NT2/D1 (cell line): ENCODE results near the gene UBL4A.

Experiments
- DNase-seq: peaks from one replicate; pipeline ENCODE4 v3.0.0-alpha.2; 2011; ENCODE audit warnings: low read depth, low spot score
- H3K27me3 ChIP-seq: 2 replicates; pipeline ENCODE4 v1.6.0; 2011; ENCODE audit warnings: mild to moderate bottlenecking; ENCODE audit not compliant: insufficient read length, insufficient read depth
- H3K36me3 ChIP-seq: 2 replicates; pipeline ENCODE4 v1.6.1; 2011; ENCODE audit warnings: mild to moderate bottlenecking, low read length, mixed read lengths; ENCODE audit not compliant: insufficient read depth, insufficient read length
- H3K4me1 ChIP-seq: 2 replicates; pipeline ENCODE4 v1.5.1; 2011; ENCODE audit not compliant: insufficient read depth, insufficient read length
- H3K4me3 ChIP-seq: 2 replicates; pipeline ENCODE4 v1.5.1; 2011; ENCODE audit warnings: low read depth; ENCODE audit not compliant: insufficient read length
- H3K9ac ChIP-seq: 2 replicates; pipeline ENCODE4 v1.6.0; 2011; ENCODE audit warnings: low read depth; ENCODE audit not compliant: insufficient read length
- H3K9me3 ChIP-seq: 2 replicates; pipeline ENCODE4 v1.5.1; 2011; ENCODE audit warnings: mild to moderate bottlenecking, low read length; ENCODE audit not compliant: insufficient read depth
- SUZ12 ChIP-seq: IDR thresholded peaks from 2 replicates; pipeline ENCODE4 v1.6.1; 2011; ENCODE audit not compliant: insufficient read length, insufficient read depth; ENCODE audit errors: extremely low read depth
- YY1 ChIP-seq: IDR thresholded peaks from 2 replicates; pipeline ENCODE4 v1.6.1; 2011; ENCODE audit not compliant: insufficient read length, insufficient read depth
- ZNF274 ChIP-seq: IDR thresholded peaks from 2 replicates; pipeline ENCODE4 v1.6.1; 2011; ENCODE audit warnings: mild to moderate bottlenecking, low read depth, low read length

Gene UBL4A

GRCh38 chrX:154486396-154487207, at the start of gene UBL4A:
UBL4A (minus strand) TSS chrX:154486615; CDS start chrX:154486584, 31 bp downstream.
- H3K36me3 ChIP-seq = peaks cover 29% of the 10 kb centered on the region
- peak within 1 kb of the TSS; percentile 70 for H3K9ac ChIP-seq
- no peak for DNase-seq
- no peak for TF ChIP-seq ZNF274
- no peak for TF ChIP-seq SUZ12
- no peak for TF ChIP-seq YY1
- no peaks in the 10 kb centered on the region for H3K9me3 ChIP-seq
- no peaks in the 10 kb centered on the region for H3K4me1 ChIP-seq
- H3K4me3 ChIP-seq = peak within 1 kb of the TSS; percentile 46
- H3K27me3 ChIP-seq = no peaks in the 10 kb centered on the region

DNA sequence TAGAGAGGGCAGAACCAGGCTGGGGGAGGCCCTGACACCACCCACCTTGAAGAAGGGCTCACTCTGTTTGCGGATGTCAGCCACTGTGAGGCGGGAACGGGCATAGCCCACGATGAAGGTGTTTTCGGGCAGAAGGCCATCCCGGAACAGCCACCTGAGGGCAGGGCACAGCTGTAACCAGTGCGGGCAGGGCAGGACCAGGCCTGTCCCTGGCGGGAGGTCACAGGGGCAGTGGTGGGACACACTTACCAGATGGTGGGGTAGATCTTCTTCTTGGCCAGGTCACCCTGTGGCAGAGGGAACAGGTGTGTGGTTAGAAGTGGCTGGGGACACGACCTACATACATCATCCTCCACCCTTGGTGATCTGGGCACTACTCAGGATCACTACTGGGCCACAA, 49.5 kb upstream of the UBL4A start:
- Histone ChIP-seq H3K4me1 (peaks cover 5% of the 10 kb centered on the region), H3K36me3 (peaks cover 46% of the 10 kb centered on the region), H3K27me3 (no peaks in the 10 kb centered on the region), H3K9me3 (no peaks in the 10 kb centered on the region), H3K9ac (no peak overlapping the region), H3K4me3 (no peak overlapping the region)
- no peak for DNase-seq
- TF ChIP-seq ZNF274 (no peak), SUZ12 (no peak), YY1 (no peak)

DNA sequence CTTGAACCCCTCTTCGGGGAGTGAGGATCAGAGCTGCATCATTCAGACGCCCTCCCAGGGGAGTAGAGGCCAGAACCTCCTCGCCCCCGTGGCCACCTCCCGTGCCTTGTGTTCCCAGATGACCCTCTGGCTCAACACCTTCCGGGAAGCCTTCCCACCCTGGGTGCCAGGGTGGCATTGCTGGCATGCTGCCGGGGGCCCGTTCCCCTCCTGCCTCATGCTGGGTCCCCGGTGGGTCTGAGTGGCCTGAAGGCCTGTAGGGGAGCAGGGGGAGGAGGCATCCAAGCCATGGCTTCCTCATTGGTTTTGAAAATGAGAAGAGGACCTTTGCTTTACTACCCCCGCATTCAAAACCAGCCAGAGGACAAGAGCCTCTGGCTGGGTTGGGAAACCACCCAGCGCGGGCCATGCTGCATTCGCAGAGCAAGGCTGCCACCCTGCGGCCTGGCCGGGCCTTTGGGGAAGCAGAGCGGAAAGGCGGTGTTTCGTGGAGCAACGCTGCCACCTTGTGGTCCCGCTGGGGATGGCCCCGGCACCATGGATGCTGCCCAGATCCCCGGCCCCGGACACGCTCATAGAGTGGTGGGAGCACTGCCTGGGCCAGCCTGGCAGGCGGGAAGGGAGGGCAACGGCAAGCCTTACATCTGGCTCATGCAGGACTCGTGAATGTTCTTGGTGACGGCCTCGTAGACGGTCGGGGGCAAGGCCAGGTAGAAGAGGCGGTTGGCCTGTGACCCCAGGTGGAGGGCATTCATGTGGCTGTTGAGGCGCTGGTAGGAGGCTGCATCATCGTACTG, 48.3 kb upstream of the UBL4A start:
- H3K4me1 ChIP-seq = peaks cover 5% of the 10 kb centered on the region

DNA sequence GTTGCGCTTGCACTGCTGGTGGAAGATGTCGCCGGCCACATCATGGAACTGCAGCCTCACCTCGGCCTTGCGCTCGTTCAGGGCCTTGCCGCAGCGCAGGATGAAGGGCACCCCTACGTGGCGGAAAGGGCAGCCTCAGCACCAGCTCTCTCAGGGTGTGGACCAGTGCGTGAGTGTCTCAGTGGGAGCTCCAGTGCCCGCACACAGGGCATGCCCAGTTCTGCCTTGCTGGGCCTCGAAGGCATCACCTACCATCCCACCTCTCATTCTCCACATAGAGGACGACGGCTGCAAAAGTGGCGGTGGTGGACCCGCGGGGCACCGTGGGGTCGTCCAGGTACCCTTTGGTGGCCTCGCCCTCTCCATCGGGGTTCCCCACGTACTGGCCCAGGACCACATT, 46.3 kb upstream of the UBL4A start:
- no peak for DNase-seq
- Histone ChIP-seq H3K36me3 (peaks cover 44% of the 10 kb centered on the region), H3K4me1 (peaks cover 5% of the 10 kb centered on the region), H3K4me3 (no peak overlapping the region), H3K9ac (no peak overlapping the region), H3K9me3 (no peaks in the 10 kb centered on the region), H3K27me3 (no peaks in the 10 kb centered on the region)
- TF ChIP-seq ZNF274 (no peak), SUZ12 (no peak), YY1 (no peak)

More for the DNA sequence above, 48.3 kb upstream of the UBL4A start:
- TF ChIP-seq SUZ12 (no peak), ZNF274 (no peak), YY1 (no peak)
- no peak overlapping the region for H3K4me3 ChIP-seq
- H3K9ac ChIP-seq = peak overlapping the region; percentile 21
- H3K36me3 ChIP-seq = peaks cover 47% of the 10 kb centered on the region
- no peaks in the 10 kb centered on the region for H3K9me3 ChIP-seq
- no peaks in the 10 kb centered on the region for H3K27me3 ChIP-seq
- DNase-seq = no peak

DNA sequence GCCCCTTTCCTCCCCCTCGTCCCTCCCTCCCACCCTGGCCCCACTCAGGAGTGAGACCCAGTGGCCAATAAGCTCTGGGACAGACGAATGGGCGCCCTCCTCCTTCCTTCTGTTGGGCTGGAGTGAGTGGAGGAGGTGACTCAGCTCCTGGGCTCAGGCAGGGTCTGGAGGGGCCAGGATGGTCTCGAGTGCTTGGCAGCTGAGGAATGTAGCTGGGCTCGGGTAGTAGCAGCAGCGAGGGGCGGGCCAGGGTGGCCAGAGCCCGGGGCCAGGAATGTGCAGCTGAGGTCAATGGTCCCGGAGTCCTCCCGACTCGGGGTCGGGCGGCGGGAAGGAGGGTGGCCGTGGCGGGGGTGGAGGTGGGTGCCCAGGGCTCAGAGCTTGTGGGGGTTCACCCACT, 45.2 kb upstream of the UBL4A start:
- Histone ChIP-seq H3K9me3 (no peaks in the 10 kb centered on the region), H3K27me3 (no peaks in the 10 kb centered on the region), H3K4me3 (no peak overlapping the region), H3K36me3 (peaks cover 44% of the 10 kb centered on the region), H3K4me1 (peaks cover 5% of the 10 kb centered on the region), H3K9ac (no peak overlapping the region)
- no peak for TF ChIP-seq YY1
- no peak for TF ChIP-seq ZNF274
- TF ChIP-seq SUZ12 = no peak
- DNase-seq = no peak

GRCh38 chrX:154530286-154530685, 43.9 kb upstream of the UBL4A start:
- H3K4me1 ChIP-seq = peaks cover 5% of the 10 kb centered on the region
- H3K9me3 ChIP-seq = no peaks in the 10 kb centered on the region
- no peak overlapping the region for H3K9ac ChIP-seq
- no peak overlapping the region for H3K4me3 ChIP-seq
- no peak for TF ChIP-seq YY1
- TF ChIP-seq SUZ12 = no peak
- TF ChIP-seq ZNF274 = no peak
- no peaks in the 10 kb centered on the region for H3K27me3 ChIP-seq
- peaks cover 35% of the 10 kb centered on the region for H3K36me3 ChIP-seq
- DNase-seq = no peak

DNA sequence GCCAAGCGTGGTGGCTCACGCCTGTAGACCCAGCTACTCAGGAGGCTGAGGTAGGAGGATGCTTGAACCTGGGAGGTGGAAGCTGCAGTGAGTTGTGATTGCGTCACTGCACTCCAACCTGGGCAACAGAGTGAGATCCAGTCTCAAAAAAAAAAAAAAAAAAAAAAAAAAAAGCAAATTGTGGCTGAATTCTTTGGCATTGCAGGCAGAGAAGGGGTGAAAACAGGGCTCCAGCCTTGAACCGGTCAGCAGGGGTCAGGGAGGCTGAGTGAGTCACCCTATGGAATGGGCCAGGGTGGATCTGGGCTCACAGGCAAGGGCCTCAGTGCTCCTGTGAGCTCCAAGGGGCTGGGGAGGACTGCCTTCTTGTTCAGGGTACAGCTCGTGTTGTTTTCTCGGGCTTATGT, 42.8 kb upstream of the UBL4A start:
- no peak for TF ChIP-seq ZNF274
- TF ChIP-seq SUZ12 = no peak
- no peak for TF ChIP-seq YY1
- DNase-seq = no peak
- no peaks in the 10 kb centered on the region for H3K27me3 ChIP-seq
- H3K4me1 ChIP-seq = peaks cover 5% of the 10 kb centered on the region
- peaks cover 30% of the 10 kb centered on the region for H3K36me3 ChIP-seq
- H3K9me3 ChIP-seq = no peaks in the 10 kb centered on the region
- H3K4me3 ChIP-seq = no peak overlapping the region
- no peak overlapping the region for H3K9ac ChIP-seq
